Panc1 (cell line): ENCODE results near the gene USP9X. TPM values are rescaled to one million over a fixed set of nuclear protein-coding genes. Genes with fewer than 3 reads are reported as not detected.

Experiments
- ATAC-seq: fragments of 200-7000 bp; cut with Tn5 transposase; 2 replicates; pipeline ENCODE4 v1.9.1; 2020; ENCODE audit warnings: mild to moderate bottlenecking, moderate library complexity
- BruUV-seq: library from RNA; stranded (reverse); fragments of 400-500 nt; replicated peaks from 2 replicates; lab custom pipeline; 2021; lab: Mats Ljungman, UMichigan
- CTCF ChIA-PET: fragments of 300-600 bp; sonication (Branson Sonifier 250); formaldehyde crosslinking; loops from one replicate; lab custom pipeline; 2022; ENCODE audit warnings: antibody characterized with exemption; lab: Charles Lee
- POLR2A ChIA-PET: fragments of 300-600 bp; sonication (Branson Sonifier 250); formaldehyde crosslinking; loops from one replicate; lab custom pipeline; 2022; ENCODE audit warnings: antibody characterized with exemption; lab: Charles Lee
- DNase-seq: peaks from one replicate; pipeline ENCODE4 v3.0.0-alpha.2; 2010; ENCODE audit warnings: low read depth, low spot score
- H3K27ac ChIP-seq: 2 replicates; pipeline ENCODE4 v1.5.1; 2011; ENCODE audit warnings: mild to moderate bottlenecking, low read length, inconsistent platforms
- H3K27me3 ChIP-seq: fragments of 200-500 bp; sonication (Bioruptor generic); 2 replicates; pipeline ENCODE4 v1.6.0; 2014; ENCODE audit warnings: low read length, inconsistent platforms; ENCODE audit not compliant: control insufficient read depth, insufficient read depth
- H3K36me3 ChIP-seq: fragments of 200-500 bp; sonication (Bioruptor generic); 2 replicates; pipeline ENCODE4 v1.5.1; 2014; ENCODE audit warnings: inconsistent platforms, mild to moderate bottlenecking, low read length, moderate library complexity; ENCODE audit not compliant: control insufficient read depth, insufficient read depth
- H3K4me1 ChIP-seq: 2 replicates; pipeline ENCODE4 v1.5.1; 2011; ENCODE audit warnings: inconsistent platforms, mild to moderate bottlenecking, low read length, moderate library complexity; ENCODE audit not compliant: control insufficient read depth, insufficient read depth
- H3K4me3 ChIP-seq, 2 experiments: 2 replicates each; pipeline ENCODE4 v1.5.1; 2011 to 2012; ENCODE audit warnings: low read depth in 2 of 2, low read length in 2 of 2, mild to moderate bottlenecking in 2 of 2, inconsistent platforms in 1 of 2, moderate library complexity in 1 of 2
- H3K9me3 ChIP-seq: fragments of 200-500 bp; sonication (Bioruptor generic); 2 replicates; pipeline ENCODE4 v1.5.1; 2014; ENCODE audit warnings: low read depth, mild to moderate bottlenecking, inconsistent platforms, low read length, moderate library complexity; ENCODE audit not compliant: control insufficient read depth, insufficient read depth
- CTCF ChIP-seq: fragments of 450-650 bp; IDR thresholded peaks from 2 replicates; pipeline ENCODE4 v1.5.1; 2017; ENCODE audit warnings: mild to moderate bottlenecking
- POLR2AphosphoS5 ChIP-seq: IDR thresholded peaks from 2 replicates; pipeline ENCODE4 v1.6.1; 2012; ENCODE audit warnings: mild to moderate bottlenecking, low read depth, low read length, moderate library complexity
- SIN3A ChIP-seq: IDR thresholded peaks from 2 replicates; pipeline ENCODE4 v1.6.1; 2012; ENCODE audit warnings: low read depth, mild to moderate bottlenecking, low read length, moderate library complexity, borderline replicate concordance; ENCODE audit not compliant: insufficient read depth
- TCF7L2 ChIP-seq: IDR thresholded peaks from 2 replicates; pipeline ENCODE4 v1.6.1; 2011; ENCODE audit warnings: mild to moderate bottlenecking, low read depth, low read length, inconsistent platforms
- in situ Hi-C: cut with HindIII; loops from 2 replicates; pipeline ENCODE4 v1.10.0; 2016; ENCODE audit warnings: low sequenced_read_pairs, low pct_unique_long_range_greater_than_20kb
- intact Hi-C: fragments of 100-400 bp; cut with micrococcal nuclease; formaldehyde crosslinking; loops from one replicate; pipeline ENCODE4 v1.10.0; 2022; ENCODE audit not compliant: unreplicated experiment
- total RNA-seq: library from RNA; stranded (reverse); gene quantifications from one replicate; pipeline ENCODE4 v1.2.1, GENCODE V29; 2021; ENCODE audit not compliant: unreplicated experiment
- TF ChIP-seq, protein P1 (sequence below), 2 experiments: IDR thresholded peaks; 2 replicates each; pipeline ENCODE4 v1.6.1; 2011 to 2012; ENCODE audit warnings: low read depth in 2 of 2, control low read depth in 1 of 2, low read length in 1 of 2, mild to moderate bottlenecking in 1 of 2, moderate library complexity in 1 of 2; ENCODE audit not compliant: insufficient read depth in 1 of 2

USP9X gene
- total RNA-seq, 1 experiment from 2014 or later, result 44.4 TPM

DNA sequence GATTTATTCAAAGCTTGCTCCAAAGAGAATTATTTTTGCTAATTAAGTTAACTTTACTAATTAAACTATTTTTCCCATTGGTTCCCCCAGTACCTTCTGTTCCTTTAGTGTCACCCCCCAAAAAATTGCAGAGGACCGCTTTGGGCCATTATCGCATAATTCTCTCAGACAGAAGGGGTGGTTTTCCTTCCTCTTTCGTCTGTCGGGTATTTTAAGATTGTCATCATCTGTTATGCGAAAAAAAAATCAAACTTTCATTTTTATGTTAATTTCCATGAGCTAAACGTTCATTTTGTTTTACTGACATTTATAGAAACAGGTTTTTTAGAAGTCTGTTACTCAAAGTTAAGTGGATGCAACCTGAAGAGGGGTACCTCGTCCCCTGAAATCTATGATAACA is 172.6 kb downstream of the USP9X start:
- BruUV-seq, result no TSS peak
- Histone ChIP-seq H3K9me3 (no peaks in the 10 kb centered on the region), H3K4me3 (no peak overlapping the region), H3K4me1 (no peaks in the 10 kb centered on the region), H3K27ac (no peak overlapping the region), H3K36me3 (no peaks in the 10 kb centered on the region), H3K27me3 (no peaks in the 10 kb centered on the region)
- intact Hi-C loops (no loop called here), in situ Hi-C loops (no loop called here)
- CTCF ChIA-PET, result interaction anchor here (0.6 kb wide), 1 partner anchor 175 kb away, joined by 6 read pairs; no protein-coding TSS in a partner anchor
- ATAC-seq (no peak), DNase-seq (no peak)
- POLR2A ChIA-PET, result no interaction called here
- no peak for TF ChIP-seq POLR2AphosphoS5
- TF ChIP-seq CTCF, result no peak
- no peak for TF ChIP-seq SIN3A
- TF ChIP-seq, protein P1, sequence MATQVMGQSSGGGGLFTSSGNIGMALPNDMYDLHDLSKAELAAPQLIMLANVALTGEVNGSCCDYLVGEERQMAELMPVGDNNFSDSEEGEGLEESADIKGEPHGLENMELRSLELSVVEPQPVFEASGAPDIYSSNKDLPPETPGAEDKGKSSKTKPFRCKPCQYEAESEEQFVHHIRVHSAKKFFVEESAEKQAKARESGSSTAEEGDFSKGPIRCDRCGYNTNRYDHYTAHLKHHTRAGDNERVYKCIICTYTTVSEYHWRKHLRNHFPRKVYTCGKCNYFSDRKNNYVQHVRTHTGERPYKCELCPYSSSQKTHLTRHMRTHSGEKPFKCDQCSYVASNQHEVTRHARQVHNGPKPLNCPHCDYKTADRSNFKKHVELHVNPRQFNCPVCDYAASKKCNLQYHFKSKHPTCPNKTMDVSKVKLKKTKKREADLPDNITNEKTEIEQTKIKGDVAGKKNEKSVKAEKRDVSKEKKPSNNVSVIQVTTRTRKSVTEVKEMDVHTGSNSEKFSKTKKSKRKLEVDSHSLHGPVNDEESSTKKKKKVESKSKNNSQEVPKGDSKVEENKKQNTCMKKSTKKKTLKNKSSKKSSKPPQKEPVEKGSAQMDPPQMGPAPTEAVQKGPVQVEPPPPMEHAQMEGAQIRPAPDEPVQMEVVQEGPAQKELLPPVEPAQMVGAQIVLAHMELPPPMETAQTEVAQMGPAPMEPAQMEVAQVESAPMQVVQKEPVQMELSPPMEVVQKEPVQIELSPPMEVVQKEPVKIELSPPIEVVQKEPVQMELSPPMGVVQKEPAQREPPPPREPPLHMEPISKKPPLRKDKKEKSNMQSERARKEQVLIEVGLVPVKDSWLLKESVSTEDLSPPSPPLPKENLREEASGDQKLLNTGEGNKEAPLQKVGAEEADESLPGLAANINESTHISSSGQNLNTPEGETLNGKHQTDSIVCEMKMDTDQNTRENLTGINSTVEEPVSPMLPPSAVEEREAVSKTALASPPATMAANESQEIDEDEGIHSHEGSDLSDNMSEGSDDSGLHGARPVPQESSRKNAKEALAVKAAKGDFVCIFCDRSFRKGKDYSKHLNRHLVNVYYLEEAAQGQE (IDR thresholded peaks at IDR 0.05; ENCODE audit: insufficient read depth in 1 of 2, low read depth in 2 of 2, low read length in 1 of 2), result no peak
- TF ChIP-seq TCF7L2, result no peak

DNA sequence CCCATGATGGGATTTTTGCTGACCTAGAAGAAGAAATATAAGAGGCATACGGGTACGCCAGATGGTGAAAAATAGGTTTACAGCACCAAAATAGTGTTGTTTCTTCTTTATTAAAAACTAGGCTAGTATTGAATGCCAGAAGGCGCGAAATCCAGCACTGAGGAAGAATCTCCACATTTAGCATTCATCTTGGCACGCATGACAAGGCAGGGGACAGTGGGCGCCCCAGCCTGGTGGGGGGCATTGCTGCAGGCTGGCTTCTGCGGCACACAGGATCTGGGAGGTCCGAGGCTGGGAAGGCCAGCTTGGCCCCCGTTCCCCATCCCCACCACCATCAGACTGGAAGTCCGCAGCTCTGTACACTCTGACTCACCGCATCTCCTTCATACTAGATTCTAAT is 173.0 kb downstream of the USP9X start:
- no peaks in the 10 kb centered on the region for H3K27me3 ChIP-seq
- no TSS peak for BruUV-seq
- H3K4me1 ChIP-seq, result no peaks in the 10 kb centered on the region
- ATAC-seq (no peak), DNase-seq (no peak)
- POLR2A ChIA-PET, result no interaction called here
- TF ChIP-seq SIN3A (no peak), TCF7L2 (no peak), POLR2AphosphoS5 (no peak)
- TF ChIP-seq, protein P1 (IDR thresholded peaks at IDR 0.05; ENCODE audit: insufficient read depth in 1 of 2, low read depth in 2 of 2, low read length in 1 of 2), result no peak
- H3K9me3 ChIP-seq, result no peaks in the 10 kb centered on the region
- no peak overlapping the region for H3K4me3 ChIP-seq
- no peak overlapping the region for H3K27ac ChIP-seq
- CTCF ChIA-PET, result interaction anchor here (0.6 kb wide), 1 partner anchor 175 kb away, joined by 6 read pairs; no protein-coding TSS in a partner anchor
- in situ Hi-C loops, result no loop called here
- intact Hi-C loops, result no loop called here
- H3K36me3 ChIP-seq, result no peaks in the 10 kb centered on the region
